GM15510 (cell line): ENCODE measurements around the gene NME8.

Experiments
- POLR2A ChIP-seq: IDR thresholded peaks from 3 replicates; pipeline ENCODE4 v1.6.1; 2011; ENCODE audit warnings: borderline replicate concordance; ENCODE audit not compliant: insufficient read length; ENCODE audit errors: extremely low read depth

Gene NME8

GRCh38 chr7:37833818-37834146 lies 14.6 kb upstream of the NME8 start:
- no peak for TF ChIP-seq POLR2A

- no peak for TF ChIP-seq POLR2A
Measured at GRCh38 chr7:37853468-37853867, 5.1 kb downstream of the NME8 start.

GRCh38 chr7:37882086-37882485 lies 33.7 kb downstream of the NME8 start:
- no peak for TF ChIP-seq POLR2A

GRCh38 chr7:37893359-37893758 lies 45.0 kb downstream of the NME8 start:
- no peak for TF ChIP-seq POLR2A

- no peak for TF ChIP-seq POLR2A
Measured at GRCh38 chr7:37894671-37895070, 46.3 kb downstream of the NME8 start.

GRCh38 chr7:37899712-37900247 lies 51.4 kb downstream of the NME8 start:
- TF ChIP-seq POLR2A, result no peak

GRCh38 chr7:37901236-37901827 lies 52.9 kb downstream of the NME8 start:
- TF ChIP-seq POLR2A, result no peak

- no peak for TF ChIP-seq POLR2A
Measured at GRCh38 chr7:37901890-37902524, 53.6 kb downstream of the NME8 start.

GRCh38 chr7:37908221-37908788 lies 59.9 kb downstream of the NME8 start:
- TF ChIP-seq POLR2A, result no peak

- TF ChIP-seq POLR2A, result no peak
Measured at GRCh38 chr7:37912756-37913155, 64.4 kb downstream of the NME8 start.

GRCh38 chr7:37915438-37915837 lies 67.0 kb downstream of the NME8 start:
- no peak for TF ChIP-seq POLR2A

GRCh38 chr7:37916017-37916672 lies 67.7 kb downstream of the NME8 start:
- TF ChIP-seq POLR2A, result no peak

GRCh38 chr7:37916673-37917660 lies 68.6 kb downstream of the NME8 start, which contains the start of gene SFRP4:
TSS of gene SFRP4 (minus strand) at chr7:37916817. CDS start at chr7:37916537, 280 bp downstream.
- no peak for TF ChIP-seq POLR2A

- no peak for TF ChIP-seq POLR2A
Measured at GRCh38 chr7:37918526-37918925, 70.1 kb downstream of the NME8 start.
